CD4-positive, alpha-beta T cell treated with Interleukin-1 beta for 1 hour (primary cell): ENCODE data around the gene DDAH1.
"Not testable (repeated sequence)": the region's sequence is repeated elsewhere in the genome, so short reads cannot be mapped to it uniquely, and the experiment has no call there.

Source experiments
- DNase-seq, 2 donors: peaks; one replicate each; pipeline ENCODE4 v3.0.0-alpha.2; 2020 to 2022

Gene DDAH1

DNA sequence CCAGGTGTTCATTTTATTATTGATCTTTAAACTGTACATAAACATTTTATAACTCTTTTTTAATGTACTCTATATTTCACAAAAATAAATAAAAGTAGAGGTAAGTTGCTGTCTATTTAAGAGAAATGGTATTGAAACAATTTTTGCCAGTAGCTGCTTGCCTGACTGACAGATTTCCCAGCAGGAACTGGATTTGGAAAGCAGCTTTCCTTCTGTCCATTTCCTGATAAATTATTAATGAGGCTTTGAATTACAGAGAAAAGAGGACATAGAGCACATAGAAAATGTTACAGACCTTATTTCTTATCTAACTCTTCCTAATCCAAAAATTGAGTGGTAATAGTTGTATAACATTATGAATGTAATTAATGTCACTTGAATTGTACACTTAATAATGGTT, 108.8 kb downstream of the DDAH1 start:
- no peak for DNase-seq

DNA sequence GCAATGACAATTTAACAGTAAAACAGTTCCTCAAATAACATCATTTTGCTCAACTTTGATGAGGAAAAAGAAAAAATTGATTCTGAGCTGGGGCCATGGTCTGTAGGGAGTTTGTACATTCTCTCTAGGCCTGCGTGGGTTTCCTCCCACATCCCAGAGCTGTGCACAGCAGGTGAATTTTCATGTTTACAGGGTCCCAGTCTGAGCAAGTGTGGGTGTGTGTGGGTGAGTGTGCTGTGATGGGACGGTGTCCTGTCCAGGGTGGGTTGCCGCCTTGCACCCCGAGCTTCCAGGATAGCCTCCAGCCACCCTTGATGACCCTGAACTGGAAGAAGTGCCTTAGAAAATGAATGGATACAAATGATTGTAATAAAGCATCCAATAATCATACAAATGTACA, 112.9 kb downstream of the DDAH1 start:
- no peak for DNase-seq

GRCh38 chr1:85351202-85351828, 113.6 kb downstream of the DDAH1 start:
- DNase-seq: no peak

GRCh38 chr1:85349224-85349623, 115.7 kb downstream of the DDAH1 start:
- no peak for DNase-seq

- no peak for DNase-seq
Measured at GRCh38 chr1:85347908-85348307, 117.1 kb downstream of the DDAH1 start.

DNA sequence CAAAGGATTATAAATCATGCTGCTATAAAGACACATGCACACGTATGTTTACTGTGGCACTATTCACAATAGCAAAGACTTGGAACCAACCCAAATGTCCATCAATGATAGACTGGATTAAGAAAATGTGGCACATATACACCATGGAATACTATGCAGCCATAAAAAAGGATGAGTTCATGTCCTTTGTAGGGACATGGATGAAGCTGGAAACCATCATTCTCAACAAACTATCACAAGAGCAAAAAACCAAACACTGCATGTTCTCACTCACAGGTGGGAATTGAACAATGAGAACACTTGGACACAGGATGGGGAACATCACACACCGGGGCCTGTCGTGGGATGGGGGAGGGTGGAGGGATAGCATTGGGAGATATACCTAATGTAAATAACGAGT, 117.7 kb downstream of the DDAH1 start:
- DNase-seq: not testable (repeated sequence)

- DNase-seq: no peak
Measured at GRCh38 chr1:85344256-85344694, 120.7 kb downstream of the DDAH1 start.

- no peak for DNase-seq
Measured at GRCh38 chr1:85343612-85344255, 121.2 kb downstream of the DDAH1 start.

DNA sequence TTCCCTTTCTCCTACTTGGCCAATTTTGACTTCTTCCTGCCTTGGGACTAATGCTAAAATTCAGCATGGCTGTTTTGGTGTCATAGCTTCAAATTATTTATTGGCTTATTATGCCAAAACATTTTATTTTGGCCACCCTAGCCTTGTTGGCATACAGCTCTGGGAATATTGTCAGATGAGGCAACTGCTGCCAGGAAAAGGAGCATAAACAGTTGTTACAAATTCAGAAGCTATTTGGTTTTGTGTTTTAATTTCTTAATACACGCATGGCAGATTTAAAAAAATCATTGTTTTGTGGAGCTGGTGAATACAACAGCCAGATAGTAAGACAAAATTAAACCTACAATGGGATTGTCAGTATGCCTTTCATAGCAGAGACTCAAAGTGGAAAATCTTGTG, 121.7 kb downstream of the DDAH1 start:
- DNase-seq: no peak

DNA sequence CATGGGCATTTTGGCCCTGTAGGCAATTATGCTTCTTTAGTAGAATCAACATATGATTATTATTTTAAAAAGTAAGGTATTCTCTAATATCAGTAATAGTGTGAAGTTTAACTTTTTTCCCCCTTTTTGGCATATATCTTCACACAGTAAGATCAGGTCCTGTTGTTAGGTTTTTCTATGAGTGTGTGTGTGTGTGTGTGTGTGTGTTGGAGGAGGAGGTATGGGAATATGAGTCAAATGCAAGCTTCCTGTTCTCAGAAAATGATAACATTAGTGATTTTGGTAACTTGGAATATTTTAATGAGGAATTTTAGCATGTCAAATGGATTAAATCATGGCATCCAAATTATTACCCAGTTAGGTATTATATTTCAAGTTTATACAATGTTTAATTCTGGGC, 122.8 kb downstream of the DDAH1 start:
- DNase-seq: no peak

GRCh38 chr1:85340427-85340826, 124.5 kb downstream of the DDAH1 start:
- DNase-seq: no peak

DNA sequence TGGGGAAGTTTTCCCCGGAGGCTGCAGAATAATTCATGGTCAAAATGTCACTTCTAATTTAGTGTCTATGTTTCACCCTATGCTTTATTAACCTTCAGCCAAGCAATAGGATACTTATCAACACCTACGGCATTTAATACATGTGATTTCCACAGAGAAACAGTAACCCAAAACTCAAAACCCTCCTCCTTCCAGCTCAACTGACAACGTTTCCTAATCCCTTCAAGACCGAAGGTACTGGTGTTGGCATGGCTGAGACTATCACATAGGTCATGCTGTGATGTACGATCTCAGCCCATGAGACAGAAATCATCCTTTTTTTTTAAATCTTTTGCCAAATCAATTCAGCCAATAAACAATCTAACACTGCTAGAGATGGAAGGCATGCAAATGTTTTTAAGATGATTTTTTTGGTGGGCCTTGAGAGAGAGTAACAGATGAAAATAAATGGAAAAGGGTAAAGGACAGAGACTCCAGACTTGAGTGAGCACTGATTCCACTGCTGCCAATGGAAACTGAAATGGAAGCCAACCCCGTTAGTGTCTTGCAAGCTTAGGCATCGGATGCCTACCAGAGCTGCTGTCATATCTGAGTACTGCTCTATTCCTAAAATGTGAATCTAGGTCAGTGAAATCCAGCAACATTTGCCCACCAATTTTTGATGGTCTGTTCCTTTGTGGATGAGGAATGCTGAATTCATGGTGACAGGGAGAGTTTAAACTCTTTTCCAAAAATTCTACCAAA, 125.1 kb downstream of the DDAH1 start:
- DNase-seq: no peak

DNA sequence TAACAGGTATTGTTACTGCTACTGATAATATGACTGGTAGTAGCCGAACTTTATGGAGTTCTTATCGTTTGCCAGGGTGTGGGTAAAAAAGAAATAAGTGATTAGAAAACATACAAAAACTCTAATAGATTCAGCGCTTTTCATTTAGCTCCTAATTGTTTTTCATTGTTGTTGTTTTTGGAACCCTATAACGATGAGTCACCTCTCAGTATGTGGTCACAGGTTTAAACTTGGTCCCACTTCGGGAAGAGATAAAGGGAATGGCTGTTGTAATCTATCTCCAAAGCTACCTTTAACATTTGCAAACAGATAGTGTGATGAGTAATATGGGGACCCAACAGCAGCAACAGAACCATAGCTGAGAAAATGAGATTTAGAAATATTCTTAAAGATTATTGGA, 125.9 kb downstream of the DDAH1 start:
- DNase-seq: no peak

- no peak for DNase-seq
Measured at GRCh38 chr1:85334962-85335361, 130.0 kb downstream of the DDAH1 start.

- DNase-seq: no peak
Measured at GRCh38 chr1:85333186-85333585, 131.8 kb downstream of the DDAH1 start.

- no peak for DNase-seq
Measured at GRCh38 chr1:85332575-85332974, 132.4 kb downstream of the DDAH1 start.

DNA sequence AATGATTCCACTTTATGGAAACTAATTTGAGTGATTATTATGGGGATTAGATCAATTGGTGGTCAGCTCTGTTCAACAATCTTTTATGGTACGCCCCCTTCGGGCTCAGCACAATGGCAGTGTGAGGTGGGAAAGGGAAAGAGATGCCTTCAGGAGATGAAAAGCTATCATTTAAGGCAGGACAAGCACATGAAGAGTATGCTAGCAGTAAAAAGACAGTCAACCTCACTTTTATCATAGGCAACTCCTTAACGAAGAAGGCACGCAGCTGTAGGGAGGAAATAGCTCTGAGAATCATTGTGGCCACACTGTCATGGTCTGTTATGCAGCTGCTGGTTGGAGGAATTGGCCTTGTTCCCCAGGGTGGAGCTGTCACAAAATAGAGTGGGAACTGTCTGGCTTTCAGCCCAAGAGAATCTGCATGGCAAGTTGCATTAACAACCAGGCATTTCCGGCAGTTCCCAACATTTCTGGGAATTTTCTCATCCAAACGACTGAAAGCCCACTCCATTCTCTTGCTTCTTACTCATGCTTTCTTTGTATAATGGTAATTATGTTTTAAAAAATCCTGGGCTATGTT, 134.2 kb downstream of the DDAH1 start:
- no peak for DNase-seq

- DNase-seq: no peak
Measured at GRCh38 chr1:85330214-85330631, 134.7 kb downstream of the DDAH1 start.

DNA sequence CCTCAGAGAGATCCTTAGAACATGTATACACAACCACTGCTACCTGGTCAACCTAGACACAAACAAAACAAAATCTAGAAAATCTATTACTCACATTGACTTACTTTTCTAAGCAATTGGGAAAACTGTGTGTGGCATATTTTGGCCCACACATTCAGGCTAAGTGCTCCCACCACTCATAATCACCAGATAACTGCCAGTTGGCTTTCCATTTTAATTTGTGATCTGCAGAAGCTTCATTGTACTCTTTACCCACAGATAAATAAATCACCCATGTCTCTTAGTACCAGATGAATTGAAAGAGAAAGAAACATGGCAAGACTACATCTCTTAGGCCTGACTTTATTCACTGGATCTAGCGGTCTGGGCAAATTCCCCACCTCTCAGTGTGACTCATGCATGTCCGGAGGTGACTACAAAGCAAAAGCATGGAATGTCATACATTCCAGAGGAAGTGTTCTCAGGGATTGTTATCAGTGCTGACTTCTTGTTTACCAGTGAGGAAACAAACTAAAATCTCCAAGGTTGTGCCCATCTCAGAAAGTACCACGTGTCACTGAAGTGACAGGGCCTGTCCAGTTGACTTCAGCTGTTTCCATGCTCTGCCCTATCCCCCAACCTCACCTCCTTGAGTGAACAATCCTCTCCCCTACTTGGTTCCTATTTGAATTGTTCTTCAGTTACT, 136.1 kb downstream of the DDAH1 start:
- DNase-seq: no peak

GRCh38 chr1:85327759-85328158, 137.2 kb downstream of the DDAH1 start:
- no peak for DNase-seq

GRCh38 chr1:85326851-85327250, 138.1 kb downstream of the DDAH1 start:
- no peak for DNase-seq

DNA sequence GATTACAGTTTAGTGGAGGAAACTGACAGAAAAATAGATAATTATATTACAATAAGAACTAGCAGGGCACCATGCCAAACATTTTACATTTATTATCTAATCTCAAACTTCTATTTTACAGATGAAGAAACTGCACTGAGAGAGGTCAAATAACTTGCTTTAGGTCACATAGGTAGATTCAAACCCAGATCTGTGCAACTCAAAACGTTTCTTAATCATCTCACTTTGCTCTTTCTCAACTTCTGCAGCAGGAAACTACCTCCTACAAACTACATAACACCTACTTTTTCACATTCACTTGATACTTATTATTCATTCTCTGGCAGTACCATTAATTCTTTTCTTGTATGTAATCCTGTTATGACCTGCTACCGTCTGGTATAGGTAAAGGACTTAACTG, 138.6 kb downstream of the DDAH1 start:
- DNase-seq: no peak

DNA sequence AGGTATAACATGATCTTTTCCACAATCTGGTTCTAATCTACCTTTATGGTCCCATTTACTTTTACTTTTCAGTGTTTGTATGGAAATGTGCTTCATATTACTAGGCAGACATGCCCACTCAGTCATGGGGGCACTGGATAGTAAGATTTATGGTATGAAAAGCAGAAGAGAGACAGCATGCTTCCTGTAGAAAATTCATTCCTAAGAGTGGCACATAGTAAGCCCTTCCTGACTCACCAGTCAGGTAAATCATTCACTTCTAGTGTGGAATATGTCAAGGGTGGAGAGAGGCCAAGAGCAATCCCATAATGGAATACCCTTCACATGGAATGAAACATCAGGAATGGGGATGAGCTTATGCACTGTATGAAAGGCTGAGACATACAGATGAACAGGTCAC, 139.0 kb downstream of the DDAH1 start:
- no peak for DNase-seq
